Right lobe of liver (tissue), 4 donors: ENCODE measurements around the gene GOLGA8M.
"Not testable (repeated sequence)": the region's sequence is repeated elsewhere in the genome, so short reads cannot be mapped to it uniquely, and the experiment has no call there.

Experiments
- POLR2A ChIP-seq: fragments of 450-650 bp; IDR thresholded peaks from one replicate; pipeline ENCODE4 v1.6.1; 2017; ENCODE audit warnings: antibody characterized with exemption, mild to moderate bottlenecking
- TF ChIP-seq, protein P1 (sequence below), 4 donors: fragments of 200-600 bp in 3 of 4; fragments of 450-650 bp in 1 of 4; IDR thresholded peaks; one replicate each; pipeline versions ENCODE4 v1.5.1 to v1.8.0; 2016 to 2022; ENCODE audit warnings: antibody characterized with exemption in 4 of 4, mild to moderate bottlenecking in 2 of 4
- donor health status: DM: no; HTN: no; CAD: no.
- donor health status: DM: no; HTN: no; CAD: no.
- donor health status: DM: no; HTN: yes; CAD: no.

DNA sequence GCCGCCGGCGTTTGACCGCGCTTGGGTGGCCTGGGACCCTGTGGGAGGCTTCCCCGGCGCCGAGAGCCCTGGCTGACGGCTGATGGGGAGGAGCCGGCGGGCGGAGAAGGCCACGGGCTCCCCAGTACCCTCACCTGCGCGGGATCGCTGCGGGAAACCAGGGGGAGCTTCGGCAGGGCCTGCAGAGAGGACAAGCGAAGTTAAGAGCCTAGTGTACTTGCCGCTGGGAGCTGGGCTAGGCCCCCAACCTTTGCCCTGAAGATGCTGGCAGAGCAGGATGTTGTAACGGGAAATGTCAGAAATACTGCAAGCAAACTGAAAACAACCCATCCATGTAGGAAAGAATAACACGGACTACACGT, 26.0 kb upstream of the GOLGA8M start:
- TF ChIP-seq, protein P1, sequence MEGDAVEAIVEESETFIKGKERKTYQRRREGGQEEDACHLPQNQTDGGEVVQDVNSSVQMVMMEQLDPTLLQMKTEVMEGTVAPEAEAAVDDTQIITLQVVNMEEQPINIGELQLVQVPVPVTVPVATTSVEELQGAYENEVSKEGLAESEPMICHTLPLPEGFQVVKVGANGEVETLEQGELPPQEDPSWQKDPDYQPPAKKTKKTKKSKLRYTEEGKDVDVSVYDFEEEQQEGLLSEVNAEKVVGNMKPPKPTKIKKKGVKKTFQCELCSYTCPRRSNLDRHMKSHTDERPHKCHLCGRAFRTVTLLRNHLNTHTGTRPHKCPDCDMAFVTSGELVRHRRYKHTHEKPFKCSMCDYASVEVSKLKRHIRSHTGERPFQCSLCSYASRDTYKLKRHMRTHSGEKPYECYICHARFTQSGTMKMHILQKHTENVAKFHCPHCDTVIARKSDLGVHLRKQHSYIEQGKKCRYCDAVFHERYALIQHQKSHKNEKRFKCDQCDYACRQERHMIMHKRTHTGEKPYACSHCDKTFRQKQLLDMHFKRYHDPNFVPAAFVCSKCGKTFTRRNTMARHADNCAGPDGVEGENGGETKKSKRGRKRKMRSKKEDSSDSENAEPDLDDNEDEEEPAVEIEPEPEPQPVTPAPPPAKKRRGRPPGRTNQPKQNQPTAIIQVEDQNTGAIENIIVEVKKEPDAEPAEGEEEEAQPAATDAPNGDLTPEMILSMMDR (IDR thresholded peaks at IDR 0.05) = not testable (repeated sequence)
- TF ChIP-seq POLR2A = not testable (repeated sequence)
